GF-D8 (cell line): ENCODE results near the gene PDCD7.
"Not testable (repeated sequence)": the region's sequence is repeated elsewhere in the genome, so short reads cannot be mapped to it uniquely, and the experiment has no call there.

Source experiments
- DNase-seq: peaks from one replicate; lab custom pipeline; 2025; lab: John Stamatoyannopoulos, UW

Gene PDCD7

DNA sequence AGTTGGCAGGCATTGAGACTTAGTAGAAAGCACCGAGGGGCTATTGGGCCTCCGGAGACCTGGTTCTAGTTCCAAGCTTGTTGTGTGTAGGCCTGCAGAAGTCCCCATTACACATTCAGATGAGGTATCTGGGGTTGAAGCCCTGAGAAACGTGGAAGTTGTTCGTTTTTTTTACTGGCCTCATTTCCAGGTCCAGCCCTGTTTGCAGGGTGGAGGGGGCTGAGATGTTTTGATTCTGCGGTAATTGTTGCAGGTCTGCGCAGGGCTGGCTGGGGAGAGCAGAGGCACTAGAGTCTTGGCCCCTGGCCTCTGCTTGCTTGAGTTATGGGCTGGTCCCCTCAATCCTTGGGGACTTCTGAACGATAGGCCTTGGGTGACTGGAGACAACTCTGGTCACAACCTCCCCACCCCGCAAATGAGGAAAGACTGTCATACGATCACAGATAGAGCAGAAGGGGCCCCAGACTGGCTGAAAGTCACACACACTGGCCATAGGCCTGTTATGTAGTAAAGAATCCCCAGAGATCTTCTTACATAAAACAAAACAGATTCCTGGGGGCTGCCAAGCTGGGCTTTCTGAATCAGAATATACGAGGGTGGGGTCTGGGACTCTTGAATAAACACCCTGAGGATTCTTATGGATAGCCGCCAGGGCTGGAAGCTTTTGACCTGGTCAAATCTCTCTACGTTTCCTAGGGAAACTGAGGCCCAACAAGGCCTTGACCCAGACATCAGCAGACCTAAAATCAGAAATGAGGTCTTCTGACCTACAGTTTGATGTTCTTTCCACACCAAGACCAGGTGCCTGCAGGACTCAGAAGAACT lies 41.5 kb downstream of the PDCD7 start:
- DNase-seq: no peak

GRCh38 chr15:65089206-65089824 lies 44.3 kb downstream of the PDCD7 start:
- no peak for DNase-seq

GRCh38 chr15:65088643-65089021 lies 45.0 kb downstream of the PDCD7 start:
- DNase-seq: no peak

GRCh38 chr15:65087873-65088642 lies 45.5 kb downstream of the PDCD7 start:
- DNase-seq: no peak

GRCh38 chr15:65087411-65087810 lies 46.2 kb downstream of the PDCD7 start:
- DNase-seq: no peak

- DNase-seq: no peak
Measured at GRCh38 chr15:65086680-65087111, 46.9 kb downstream of the PDCD7 start.

DNA sequence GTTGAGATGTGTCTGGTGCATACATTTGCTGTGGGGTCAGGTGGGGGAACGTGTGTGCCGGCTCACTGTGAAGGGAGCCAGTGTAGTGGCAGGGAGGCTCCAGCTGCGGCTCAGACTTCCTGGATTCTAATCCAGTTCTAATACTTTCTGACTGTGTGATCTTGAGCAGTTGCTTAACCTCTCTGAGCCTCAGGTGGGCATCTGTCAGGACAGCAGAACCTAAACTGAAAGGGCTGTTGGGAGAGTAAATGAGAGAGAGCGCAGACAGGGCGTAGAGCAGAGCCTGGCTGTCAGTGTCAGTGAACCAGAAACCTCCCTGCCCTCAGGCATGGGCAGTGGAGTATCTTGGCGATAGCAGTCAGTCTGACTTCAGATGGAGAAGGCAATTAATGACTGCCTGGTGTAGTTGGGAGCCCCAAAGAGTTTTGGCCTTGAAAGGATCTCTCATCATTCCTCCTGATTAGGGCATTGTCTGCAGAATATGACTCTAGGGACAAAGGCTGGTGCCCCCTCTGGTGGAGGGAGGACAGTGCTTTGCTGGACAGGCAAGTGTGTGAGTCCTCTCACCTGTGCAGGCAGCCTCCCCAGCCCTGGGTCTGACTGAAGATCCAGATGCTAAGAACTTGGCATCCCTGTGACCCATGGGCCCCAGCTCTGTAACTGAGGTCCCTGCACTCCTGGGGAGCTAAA lies 47.5 kb downstream of the PDCD7 start:
- DNase-seq: no peak

DNA sequence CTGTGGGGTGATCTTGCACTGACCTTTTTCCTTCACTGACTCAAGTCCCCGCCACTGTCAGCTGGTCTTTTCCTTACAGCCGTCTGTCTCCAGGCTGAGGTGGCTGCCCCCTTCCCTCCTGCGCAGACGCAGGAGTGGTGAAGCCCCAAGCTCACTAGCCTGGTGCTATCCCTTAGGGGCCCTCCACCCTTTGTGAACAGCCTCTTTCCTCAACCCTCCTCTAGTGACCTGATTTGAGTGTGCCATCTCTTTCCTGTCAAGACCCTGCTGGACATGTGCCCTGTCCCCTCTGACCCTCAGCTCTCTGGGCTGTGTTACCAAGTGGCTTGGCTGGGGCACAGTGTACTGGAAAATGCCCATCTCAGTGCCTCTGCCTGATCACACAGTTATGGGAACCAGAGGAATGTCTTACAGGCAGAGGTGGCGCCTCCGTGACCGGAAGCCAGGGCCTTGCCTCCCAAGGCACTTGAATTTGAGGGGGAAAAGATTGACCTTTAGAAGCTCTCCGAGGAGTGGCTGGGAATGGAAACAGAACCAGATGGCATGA lies 48.3 kb downstream of the PDCD7 start:
- DNase-seq: no peak

- DNase-seq: no peak
Measured at GRCh38 chr15:65084500-65085206, 49.0 kb downstream of the PDCD7 start.

DNA sequence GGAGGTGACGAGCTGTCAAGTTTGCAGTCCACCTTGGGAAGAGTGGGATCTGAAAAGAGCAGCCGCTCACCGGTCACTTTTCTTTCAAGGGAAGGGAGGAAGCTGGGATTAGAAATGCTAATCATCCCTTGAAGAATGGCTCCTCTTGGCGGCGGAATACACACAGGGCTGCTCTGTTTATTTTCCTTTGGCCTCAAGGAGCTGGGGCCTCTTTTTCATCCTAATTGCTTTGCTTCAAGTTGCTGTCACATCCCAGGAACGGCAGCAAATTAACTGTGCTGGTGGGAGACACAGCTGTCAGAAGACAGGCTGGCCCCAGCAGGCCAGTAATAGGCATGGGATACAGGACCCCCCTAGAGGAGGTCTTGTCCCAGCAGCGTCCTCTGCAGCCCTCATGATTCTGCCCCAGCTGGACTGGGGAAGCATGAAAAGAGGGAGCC lies 50.3 kb downstream of the PDCD7 start:
- DNase-seq: no peak

DNA sequence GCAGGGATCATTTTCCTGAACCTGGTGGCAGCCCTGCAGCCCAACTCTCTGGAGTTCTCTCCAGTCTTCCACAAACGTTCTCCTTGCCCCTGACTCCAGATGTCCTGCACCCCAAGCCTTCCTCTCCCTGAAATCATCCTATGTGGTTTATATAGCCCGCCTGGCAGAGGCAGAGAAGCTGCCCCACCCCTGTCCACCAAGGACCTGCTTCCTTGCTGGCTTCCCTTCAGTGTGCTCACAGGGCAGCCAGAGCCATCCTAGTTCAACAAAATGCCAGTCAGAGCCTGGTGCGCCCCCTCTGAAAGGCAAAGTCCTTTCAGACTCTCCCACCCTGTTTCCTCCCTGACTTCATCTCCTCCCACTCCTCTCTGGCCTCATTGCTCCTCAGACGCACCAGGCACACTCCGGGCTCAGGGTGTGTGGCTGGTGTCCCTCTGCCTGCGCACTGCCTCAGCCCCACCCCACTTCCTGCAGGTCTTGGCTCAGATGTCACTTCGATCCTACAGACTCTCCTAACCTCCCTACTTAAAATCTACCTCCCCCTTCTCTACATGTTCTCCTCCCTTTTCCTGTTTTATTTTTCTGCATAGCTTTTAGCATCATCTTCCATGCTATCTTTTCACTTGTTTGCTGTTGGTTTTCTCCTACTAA lies 51.2 kb downstream of the PDCD7 start:
- no peak for DNase-seq

GRCh38 chr15:65081758-65082157 lies 51.9 kb downstream of the PDCD7 start:
- DNase-seq: no peak

GRCh38 chr15:65081270-65081669 lies 52.3 kb downstream of the PDCD7 start:
- DNase-seq: no peak

DNA sequence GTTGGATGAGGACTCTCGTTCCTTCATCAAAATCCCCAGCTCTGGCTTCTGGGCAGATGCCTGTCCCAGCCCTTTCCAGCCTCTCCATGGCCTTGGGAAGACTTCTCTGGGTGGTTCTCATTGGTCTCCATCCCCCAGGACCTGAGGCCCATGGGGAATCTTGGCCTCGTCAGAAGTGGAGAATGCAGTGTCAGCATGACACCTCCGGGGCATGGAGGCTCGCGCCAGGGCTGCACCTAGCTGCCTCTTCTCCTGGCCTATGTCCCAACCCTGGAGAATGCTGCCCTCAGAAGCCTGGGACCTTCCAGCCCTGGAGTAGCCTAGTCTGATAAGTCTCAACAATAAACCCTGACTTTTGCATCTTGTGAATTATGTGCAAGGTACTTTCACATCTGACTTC lies 54.0 kb downstream of the PDCD7 start:
- no peak for DNase-seq

GRCh38 chr15:65077981-65078352 lies 55.6 kb downstream of the PDCD7 start:
- no peak for DNase-seq

DNA sequence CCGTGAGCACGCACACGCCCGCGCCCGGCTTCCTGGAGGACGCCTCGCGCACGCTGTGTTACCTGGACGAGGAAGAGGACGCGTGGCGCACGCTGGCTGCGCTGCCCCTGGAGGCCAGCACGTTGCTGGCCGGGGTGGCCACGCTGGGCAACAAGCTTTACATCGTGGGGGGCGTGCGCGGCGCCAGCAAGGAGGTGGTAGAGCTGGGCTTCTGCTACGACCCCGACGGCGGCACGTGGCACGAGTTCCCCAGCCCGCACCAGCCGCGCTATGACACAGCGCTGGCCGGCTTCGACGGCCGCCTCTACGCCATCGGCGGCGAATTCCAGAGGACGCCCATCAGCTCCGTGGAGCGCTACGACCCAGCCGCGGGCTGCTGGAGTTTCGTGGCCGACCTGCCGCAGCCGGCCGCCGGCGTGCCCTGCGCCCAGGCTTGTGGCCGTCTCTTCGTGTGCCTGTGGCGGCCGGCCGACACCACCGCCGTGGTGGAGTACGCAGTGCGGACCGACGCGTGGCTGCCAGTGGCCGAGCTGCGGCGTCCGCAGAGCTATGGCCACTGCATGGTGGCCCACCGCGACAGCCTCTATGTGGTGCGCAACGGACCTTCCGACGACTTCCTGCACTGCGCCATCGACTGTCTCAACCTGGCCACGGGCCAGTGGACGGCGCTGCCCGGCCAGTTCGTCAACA lies 56.2 kb downstream of the PDCD7 start:
- no peak for DNase-seq

GRCh38 chr15:65076486-65077290 lies 56.9 kb downstream of the PDCD7 start, which contains the start of gene KBTBD13:
TSS of gene KBTBD13 (plus strand) at chr15:65076746. CDS start at chr15:65076816, 70 bp downstream.
- no peak for DNase-seq

DNA sequence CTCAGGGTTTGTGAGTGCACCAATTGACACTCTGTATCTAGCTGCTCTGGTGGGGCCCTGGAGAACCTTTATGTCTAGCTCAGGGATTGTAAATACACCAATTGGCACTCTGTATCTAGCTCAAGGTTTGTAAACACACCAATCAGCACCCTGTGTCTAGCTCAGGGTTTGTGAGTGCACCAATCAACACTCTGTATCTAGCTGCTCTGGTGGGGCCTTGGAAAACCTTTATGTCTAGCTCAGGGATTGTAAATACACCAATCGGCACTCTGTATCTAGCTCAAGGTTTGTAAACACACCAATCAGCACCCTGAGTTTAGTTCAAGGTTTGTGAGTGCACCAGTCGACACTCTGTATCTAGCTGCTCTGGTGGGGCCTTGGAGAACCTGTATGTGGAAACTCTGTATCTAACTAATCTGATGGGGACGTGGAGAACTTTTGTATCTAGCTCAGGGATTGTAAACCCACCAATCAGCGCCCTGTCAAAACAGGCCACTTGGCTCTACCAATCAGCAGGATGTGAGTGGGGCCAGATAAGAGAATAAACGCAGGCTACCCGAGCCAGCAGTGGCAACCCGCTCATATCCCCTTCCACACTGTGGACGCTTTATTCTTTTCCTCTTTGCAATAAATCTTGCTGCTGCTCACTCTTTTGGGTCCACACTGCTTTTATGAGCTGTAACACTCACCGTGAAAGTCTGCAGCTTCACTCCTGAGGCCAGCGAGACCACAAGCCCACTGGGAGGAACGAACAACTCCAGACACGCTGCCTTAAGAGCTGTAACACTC lies 57.8 kb downstream of the PDCD7 start:
- DNase-seq: not testable (repeated sequence)
